ENCODE measurements around the gene HOXD1.

HOXD1 gene

GRCh38 chr2:176187200-176187898 is 1.1 kb upstream of the HOXD1 start:
- no peak for DNase-seq

DNA sequence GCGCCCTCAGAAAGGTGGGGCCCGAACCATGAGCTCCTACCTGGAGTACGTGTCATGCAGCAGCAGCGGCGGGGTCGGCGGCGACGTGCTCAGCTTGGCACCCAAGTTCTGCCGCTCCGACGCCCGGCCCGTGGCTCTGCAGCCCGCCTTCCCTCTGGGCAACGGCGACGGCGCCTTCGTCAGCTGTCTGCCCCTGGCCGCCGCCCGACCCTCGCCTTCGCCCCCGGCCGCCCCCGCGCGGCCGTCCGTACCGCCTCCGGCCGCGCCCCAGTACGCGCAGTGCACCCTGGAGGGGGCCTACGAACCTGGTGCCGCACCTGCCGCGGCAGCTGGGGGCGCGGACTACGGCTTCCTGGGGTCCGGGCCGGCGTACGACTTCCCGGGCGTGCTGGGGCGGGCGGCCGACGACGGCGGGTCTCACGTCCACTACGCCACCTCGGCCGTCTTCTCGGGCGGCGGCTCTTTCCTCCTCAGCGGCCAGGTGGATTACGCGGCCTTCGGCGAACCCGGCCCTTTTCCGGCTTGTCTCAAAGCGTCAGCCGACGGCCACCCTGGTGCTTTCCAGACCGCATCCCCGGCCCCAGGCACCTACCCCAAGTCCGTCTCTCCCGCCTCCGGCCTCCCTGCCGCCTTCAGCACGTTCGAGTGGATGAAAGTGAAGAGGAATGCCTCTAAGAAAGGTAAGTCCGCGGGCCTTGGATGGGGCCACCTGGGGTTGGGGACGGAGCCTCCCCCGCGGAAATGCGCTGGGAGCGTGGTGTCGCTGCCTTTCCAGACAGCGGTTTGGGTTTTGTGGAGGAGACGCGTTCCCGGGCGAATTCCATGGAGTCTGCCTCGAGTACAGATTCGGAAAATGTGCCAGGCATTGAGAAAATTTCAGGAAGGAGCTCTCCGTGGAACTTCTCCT is 559 bp downstream of the HOXD1 start:
- DNase-seq: no peak

DNA sequence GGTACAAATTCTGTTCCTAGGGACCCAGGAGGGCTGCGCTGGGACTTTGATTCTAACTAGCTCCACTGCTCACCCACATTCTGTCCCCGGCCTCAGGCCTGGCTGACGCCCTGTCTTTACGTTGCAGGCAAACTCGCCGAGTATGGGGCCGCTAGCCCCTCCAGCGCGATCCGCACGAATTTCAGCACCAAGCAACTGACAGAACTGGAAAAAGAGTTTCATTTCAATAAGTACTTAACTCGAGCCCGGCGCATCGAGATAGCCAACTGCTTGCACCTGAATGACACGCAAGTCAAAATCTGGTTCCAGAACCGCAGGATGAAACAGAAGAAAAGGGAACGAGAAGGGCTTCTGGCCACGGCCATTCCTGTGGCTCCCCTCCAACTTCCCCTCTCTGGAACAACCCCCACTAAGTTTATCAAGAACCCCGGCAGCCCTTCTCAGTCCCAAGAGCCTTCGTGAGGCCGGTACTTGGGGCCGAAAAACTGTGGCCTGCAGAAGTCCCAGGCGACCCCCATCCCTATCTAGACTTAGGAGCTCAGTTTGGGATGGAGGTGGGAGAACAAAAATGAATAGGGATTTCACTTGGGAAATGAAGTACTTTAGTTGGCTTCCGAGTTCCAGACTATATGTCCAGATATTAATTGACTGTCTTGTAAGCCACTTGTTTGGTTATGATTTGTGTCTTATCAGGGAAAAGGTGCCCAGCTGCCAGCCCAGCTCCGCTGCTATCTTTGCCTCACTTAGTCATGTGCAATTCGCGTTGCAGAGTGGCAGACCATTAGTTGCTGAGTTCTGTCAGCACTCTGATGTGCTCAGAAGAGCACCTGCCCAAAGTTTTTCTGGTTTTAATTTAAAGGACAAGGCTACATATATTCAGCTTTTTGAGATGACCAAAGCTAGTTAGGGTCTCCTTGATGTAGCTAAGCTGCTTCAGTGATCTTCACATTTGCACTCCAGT is 1.5 kb downstream of the HOXD1 start:
- no peak for DNase-seq

DNA sequence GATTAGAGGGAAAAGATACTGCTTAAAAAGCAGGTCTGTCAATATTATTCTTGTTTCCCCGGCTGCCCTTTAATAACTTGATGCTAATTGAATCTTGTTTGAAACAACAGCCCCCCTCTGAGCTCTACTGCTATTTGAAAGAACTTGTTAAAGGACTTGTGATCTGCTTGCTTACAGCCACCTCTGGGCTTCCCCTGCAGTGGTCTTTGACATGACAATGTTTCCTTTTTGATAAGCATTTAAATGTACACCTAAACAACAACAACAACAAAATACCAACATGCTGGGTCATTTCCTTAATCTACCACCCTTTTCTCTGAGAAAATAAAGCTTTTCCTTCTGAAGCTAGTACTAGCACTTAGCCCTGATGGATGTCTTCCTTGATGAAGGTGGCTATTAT is 3.9 kb downstream of the HOXD1 start:
- no peak for DNase-seq

- DNase-seq: no peak
Observed at GRCh38 chr2:176193048-176193447, 4.6 kb downstream of the HOXD1 start.

DNA sequence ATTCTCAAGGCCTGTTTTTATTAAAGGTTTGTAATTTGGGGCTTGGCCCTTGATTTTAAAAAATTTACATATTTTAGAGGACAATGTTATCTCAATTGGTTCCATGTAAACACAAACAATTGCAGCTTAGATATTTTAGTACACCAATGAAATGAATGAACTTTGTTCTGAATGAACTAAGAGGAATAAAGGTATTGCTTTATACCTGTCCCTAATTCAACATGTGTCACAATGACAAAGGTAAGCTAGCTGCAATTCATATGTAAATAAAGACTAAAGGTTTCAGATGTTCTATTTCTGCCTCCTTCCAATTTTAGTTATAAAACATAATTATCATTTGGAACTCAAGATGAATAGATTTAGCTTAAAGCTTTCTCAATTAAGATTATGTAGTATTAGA is 11.4 kb downstream of the HOXD1 start:
- no peak for DNase-seq

- DNase-seq: no peak
Observed at GRCh38 chr2:176200971-176201370, 12.5 kb downstream of the HOXD1 start.

DNA sequence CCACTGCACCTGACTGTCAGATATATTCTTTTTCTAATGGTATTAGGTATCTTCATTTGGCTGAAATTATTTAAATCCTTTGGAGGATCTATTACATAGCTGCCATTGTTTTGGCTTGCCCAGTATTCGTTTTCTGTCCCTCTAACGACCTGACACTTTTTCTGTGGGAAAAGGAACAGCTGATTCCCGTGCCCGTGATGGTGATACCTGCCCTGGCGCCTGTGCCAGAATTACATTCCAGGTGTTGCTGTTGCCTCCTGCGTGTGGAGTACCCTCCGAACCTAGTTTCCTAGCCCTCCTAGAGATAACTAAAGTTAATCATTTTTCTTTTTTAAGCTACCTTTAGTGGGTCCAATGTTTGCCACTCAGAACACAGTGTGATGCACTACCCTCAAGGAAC is 14.0 kb downstream of the HOXD1 start:
- DNase-seq: no peak

GRCh38 chr2:176205126-176205525 is 16.7 kb downstream of the HOXD1 start:
- DNase-seq: no peak

- no peak for DNase-seq
Observed at GRCh38 chr2:176206136-176206535, 17.7 kb downstream of the HOXD1 start.

- DNase-seq: no peak
Observed at GRCh38 chr2:176206682-176207081, 18.2 kb downstream of the HOXD1 start.

GRCh38 chr2:176211110-176211509 is 22.6 kb downstream of the HOXD1 start:
- DNase-seq: no peak

- DNase-seq: no peak
Observed at GRCh38 chr2:176212276-176212675, 23.8 kb downstream of the HOXD1 start.

GRCh38 chr2:176213406-176213805 is 24.9 kb downstream of the HOXD1 start:
- DNase-seq: no peak

- no peak for DNase-seq
Observed at GRCh38 chr2:176227874-176228273, 39.4 kb downstream of the HOXD1 start.

DNA sequence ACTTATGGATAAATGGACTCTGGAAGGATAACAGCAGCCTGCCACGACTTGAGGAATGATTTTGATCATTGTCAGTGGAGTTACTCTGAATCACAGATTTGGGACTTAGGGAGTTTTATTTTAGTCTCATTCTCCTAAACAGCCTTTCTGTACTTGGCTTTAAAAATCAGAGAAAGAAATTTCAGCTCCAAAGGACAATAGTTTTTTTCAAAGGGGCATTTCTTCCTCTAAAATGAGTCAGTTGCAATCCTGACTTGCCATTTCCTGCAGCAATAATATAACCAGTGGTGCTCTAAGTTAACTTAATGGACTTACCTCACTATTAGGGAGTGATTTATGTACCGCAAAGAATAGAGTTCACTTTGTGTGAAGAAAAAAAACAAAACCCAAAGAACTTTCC is 45.7 kb downstream of the HOXD1 start:
- no peak for DNase-seq

GRCh38 chr2:176234940-176235339 is 46.5 kb downstream of the HOXD1 start:
- no peak for DNase-seq

DNA sequence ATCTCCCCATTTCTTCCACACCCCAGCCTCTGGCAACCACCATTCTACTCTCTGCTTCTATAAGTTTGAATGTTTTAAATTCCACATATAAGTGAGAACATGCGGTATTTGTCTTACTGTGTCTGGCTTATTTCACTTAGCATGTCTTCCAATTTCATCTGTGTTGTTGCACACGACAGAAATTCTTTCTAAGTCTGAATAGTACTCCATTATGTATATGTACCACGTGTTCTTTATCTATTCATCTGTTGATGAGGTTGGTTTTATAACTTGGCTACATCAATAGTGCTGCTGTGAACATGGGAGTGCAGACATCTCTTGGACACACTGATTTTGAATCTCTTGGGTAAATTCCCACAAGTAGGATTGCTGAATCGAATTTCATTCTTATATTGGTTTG is 49.0 kb downstream of the HOXD1 start:
- no peak for DNase-seq

- no peak for DNase-seq
Observed at GRCh38 chr2:176239031-176239430, 50.6 kb downstream of the HOXD1 start.

- no peak for DNase-seq
Observed at GRCh38 chr2:176240301-176240700, 51.8 kb downstream of the HOXD1 start.
